ENCODE results near the gene FAXC.

FAXC gene

DNA sequence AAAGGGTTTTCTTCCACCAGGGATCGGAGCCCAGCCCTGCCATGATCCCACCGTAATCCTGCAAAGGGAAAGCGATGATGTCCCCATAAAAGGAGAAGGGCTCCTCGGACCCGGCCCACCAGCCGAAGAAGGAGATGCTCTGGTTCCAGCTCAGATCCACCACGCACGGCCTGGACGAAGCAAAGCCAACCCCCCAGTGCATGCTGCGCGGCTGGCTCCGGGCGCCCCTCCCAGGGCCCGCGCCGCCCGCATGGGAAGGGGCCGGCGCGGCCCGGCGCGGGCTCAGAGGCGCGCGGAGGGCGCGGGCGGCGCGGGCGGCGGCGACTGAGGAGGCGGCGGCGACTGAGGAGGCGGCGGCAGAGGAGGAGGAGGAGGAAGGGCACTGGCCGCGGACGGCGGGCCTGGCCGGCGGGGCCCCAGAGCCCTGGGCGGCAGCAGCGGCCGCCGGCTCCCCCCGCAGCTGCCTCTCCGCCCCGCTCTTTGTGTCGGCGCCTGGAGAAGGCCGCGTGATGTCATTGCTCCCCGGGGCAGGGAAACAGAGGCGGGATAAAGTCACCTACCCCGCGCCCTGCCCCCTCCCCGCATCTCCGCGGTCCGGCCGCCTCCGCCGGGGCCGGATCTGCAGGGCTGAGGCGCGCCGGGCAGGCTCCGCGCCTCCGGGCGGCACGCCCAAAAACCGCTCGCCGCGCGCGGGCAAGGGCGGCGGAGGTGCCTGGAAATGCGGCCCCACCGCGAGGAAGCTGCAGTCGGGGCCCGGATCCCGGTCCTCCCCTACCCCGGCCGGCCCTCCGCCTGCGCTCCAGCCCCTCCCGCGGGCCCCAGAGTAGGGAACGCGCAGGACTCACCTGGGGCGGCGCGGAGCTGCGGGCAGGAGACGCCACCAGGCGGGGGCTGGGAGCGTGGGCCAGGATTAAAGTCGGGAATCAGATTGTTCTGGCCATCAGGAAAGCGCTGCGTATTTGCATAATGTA lies at the start of gene FAXC:
TSS of gene FAXC (minus strand) at position 504 of the 971 bp plus-strand sequence. CDS start at position 202, 302 bp downstream.
- no peak for DNase-seq (ENCODE audit: low read depth)

DNA sequence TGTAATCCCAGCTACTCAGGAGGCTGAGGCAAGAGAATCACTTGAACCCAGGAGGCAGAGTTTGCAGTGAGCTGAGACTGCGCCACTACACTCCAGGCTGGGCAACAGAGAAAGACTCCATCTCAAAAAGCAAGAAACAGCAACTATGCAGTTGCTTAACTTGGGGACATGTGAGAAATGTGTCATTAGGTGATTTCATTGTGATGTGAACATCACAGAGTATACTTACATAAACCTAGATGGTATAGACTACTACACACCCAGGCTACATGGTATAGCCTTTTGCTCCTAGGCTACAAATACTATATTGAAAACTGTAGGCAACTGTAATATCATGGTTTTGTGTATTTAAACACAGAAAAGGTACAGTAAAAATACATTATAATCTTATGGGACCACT lies 47.8 kb upstream of the FAXC start:
- DNase-seq (ENCODE audit: low read depth), result no peak

DNA sequence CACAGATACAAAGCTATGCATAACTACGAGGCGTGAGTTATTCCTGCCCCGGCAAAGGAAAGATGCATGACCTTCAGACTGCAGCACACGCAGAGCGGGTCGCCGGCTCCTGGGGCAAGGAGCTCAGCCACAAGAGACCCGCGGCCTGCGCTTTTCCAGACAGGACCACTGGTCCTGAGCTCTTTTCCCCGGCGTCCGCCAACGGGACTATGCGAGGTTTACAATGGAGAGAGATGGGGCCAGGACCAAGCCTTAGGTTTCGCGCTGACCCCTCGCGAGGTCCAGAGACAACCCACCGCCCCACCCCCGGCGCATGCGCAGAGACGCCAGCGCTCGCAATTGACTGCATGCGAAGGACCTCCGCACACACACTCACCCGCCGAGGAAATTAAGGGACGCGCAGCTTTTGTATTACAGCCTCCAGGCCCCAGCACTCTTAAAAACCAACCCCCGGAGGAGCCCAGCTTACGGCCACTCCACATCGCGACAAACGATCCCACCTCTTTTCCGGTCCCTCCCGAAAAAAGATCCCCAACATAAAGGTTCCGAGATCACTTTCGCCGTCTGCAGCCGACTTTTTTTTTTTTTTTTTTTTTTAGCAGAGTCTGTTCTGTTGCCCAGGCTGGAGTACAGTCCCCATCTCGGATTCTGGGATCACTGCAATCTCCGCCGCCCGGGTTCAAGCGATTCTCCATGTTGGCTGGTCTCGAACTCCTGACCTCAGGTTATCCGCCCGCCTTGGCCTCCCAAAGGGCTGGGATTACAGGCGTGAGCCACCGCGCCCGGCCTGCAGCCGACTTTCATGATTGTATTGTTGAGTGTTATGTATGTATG lies 44.4 kb upstream of the FAXC start, which contains the start of gene COQ3:
TSS of gene COQ3 (minus strand) at position 498 of the 834 bp plus-strand sequence. CDS start at position 482, 16 bp downstream.
- peak; percentile 33 for DNase-seq (ENCODE audit: low read depth)

DNA sequence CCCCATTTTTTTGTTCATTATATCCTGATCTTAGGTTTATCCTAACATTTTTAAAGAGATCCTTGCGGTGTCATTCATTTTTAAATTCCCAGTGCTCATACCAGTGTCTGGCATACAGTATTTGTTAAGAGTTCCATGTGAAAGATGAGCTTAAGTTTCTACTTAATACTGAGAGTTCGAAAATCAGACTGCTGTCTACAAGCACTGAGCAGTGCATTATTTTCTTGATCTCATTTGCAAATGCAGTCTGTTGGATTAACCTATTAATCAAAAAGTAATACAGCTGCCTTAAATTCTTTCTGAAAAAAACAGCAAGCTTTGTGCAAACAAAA lies 43.9 kb upstream of the FAXC start:
- DNase-seq (ENCODE audit: low read depth), result no peak

DNA sequence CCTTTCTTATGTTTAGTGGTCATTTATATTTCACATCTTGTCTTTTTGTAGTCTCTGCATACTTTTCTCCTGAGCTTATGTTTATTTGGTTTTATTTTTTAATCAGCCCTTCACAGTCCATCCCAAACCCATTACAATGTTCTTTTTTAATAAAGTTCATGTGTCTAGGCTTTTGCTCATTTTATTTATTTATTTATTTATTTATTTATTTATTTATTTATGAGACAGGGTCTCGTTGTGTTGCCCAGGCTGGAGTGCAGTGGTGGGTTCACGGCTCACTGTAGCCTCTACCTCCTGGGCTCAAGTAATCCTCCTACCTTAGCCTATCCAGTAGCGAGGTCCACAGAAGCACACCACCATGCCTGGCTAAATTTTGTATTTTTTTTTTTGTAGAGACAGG lies 41.4 kb upstream of the FAXC start:
- no peak for DNase-seq (ENCODE audit: low read depth)

DNA sequence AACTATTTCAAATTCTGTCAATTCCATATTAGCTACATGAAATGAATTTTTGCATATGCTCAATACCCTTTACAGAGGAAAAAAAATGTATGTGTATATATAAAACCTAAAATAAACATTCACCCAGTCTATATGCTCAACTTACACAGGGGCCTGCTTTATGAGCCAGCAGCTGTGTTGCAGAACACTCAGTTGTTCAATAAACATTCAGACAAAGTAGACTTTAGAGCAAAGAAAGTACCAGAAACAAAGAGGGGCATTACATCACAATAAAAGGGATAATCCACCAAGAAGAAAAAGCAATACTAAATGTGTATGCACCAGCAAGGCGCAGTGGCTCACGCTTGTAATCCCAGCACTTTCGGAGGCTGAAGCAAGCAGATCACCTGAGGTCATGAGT lies 35.0 kb upstream of the FAXC start:
- no peak for DNase-seq (ENCODE audit: low read depth)

DNA sequence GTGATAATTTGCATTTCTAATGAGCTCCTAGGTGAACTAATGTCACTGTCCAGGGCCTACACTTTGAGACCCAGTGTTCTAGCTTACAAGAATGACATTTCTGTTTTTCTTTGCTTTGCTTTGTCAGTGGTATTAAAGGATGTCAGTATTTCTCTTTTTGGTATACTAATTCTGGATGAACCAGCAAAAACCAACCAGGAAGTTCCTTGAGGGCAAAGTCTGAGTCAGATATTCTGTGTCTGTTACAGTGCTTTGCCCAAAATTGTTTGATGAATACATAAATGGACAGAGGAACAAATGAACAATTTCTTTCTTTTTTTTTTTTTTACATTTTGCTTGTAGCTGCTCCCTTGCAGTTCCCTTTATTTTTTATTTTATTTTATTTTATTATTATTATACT lies 29.2 kb upstream of the FAXC start:
- no peak for DNase-seq (ENCODE audit: low read depth)

DNA sequence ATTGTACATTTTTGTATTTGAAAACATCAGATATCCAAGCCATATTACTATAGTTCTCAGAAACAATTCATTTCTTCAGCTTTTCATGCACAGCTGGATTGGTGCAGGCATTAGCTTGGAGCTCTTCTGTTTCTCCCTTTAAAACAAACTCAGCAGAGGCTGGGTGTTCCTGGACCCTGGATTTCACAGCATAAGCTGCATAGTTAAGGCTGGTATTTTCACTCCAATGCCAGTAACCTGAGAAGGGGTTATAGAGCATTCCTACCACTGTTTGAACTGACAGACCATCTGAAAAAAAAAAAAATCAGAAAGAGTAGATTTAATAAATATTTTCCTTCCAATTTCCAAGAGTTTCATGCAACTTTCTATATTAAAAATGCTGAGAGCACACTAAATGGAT lies 20.1 kb upstream of the FAXC start:
- DNase-seq (ENCODE audit: low read depth), result no peak

DNA sequence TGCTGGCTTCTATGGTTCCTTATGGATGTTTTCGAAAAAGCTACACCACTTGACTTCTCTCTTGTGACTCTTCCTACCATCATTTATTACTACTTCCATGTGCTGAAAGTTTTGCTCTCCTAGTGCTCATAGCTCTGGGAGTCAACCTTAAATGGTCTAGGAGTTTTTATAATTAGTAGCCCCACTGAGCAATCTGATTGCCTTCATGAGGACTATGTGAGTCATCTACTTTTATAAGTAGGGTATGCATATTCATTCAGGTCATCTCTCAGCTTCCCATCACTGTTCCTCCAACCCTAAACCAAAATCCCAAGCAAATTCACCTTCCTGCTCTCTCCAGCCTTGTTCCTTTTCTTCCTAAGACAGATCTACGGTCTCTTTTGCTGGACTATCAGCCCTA lies 17.4 kb upstream of the FAXC start:
- no peak for DNase-seq (ENCODE audit: low read depth)

DNA sequence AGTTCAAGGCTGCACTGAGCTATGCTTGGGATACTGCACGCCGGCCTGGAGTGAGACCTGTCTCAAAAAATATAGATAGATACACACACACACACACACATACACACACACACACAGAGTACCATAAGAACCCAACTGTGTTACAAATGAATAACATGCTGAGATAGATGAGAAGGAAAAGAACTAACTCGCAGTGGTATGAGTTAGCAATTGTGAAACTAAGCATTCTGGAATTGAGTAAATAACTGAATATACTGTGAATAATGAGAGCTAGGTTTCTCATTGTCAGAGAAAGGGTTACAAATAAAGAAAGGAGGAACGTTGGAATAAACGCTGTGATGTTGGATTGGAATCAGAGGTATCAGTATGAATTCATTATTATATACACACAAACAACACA lies 14.6 kb upstream of the FAXC start:
- no peak for DNase-seq (ENCODE audit: low read depth)

DNA sequence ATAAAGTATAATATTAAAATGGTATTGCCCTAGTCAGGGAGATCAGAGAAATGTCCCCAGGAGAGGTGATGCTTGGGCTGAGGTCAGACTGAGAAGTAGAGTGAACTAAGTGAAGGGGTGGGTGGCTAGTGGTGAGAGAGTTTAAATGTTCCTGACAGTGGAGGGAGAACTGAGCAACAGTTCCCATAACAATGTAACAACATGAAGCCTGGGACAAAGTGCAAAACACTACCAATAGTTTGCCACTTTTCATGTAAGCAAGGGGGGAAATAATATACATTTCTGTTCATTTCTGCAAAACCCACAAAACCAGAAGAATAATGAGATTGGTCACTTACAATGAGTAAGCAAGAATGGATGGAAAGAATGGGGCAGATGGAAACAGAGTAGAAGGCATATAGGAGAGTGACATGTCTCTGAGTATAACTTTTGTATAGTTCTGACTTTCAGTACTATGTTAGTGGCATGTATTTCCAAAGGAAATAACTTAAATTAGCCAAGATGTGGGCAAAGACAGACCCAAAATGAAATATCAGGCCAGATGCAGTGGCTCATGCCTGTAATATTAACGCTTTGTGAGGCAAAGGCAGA lies 13.3 kb upstream of the FAXC start:
- DNase-seq (ENCODE audit: low read depth), result no peak

DNA sequence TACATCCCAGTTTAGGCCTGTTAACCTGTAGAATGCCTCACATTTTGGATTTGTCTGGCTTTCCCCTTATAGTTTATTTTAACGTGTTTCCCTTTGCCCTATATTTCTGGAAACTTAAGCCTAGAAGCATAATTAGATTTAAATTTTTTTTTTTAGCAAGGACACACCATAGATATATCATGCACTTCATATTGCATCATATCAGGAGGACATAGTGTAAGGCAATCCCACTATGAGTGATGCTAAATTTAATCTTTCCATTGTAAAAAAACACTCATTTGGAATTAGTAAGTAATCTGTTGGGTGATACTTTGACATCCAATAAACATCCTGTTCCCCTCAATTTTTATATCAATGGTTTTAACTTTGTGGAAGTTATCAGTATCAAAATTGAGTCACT lies 10.3 kb upstream of the FAXC start:
- DNase-seq (ENCODE audit: low read depth), result no peak

DNA sequence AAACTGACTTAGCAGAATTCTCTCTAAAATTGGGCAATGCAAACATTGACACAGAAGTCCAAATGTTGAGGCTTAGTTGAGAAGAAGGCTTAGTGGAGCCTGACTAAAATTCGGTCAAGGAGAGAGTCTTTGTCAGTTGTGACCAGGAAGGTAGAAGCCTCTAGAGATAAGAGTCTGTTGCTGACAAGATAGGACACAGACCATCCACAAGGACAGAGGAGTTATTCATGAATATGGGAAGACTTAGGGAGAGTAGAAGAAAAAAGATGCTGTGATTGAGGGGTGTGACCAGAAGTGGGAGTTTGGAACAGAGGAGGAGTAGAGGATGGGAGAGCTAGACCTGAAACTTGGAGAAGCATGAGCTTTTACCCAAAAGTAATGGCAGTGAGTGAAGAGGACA lies 7.2 kb upstream of the FAXC start:
- no peak for DNase-seq (ENCODE audit: low read depth)

DNA sequence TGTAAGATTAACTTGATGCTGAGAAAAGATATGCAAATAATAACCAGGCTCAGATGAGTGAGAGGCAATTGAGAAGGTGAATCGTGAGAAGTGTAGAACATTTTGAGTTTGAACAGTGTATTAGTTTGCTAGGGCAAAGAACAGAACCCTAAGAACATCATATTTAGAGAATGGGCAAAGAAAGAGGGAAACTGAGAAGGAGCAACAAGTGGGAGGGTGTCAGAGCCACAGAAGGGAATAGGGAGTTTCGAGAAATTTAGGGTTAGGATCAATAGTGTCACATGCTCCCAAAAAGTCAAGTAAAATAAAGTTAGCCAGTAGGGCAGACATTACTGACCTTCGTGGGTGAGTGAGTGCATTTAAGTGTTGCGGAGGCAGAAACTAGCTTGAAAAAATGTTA lies 5.5 kb upstream of the FAXC start:
- DNase-seq (ENCODE audit: low read depth), result no peak

DNA sequence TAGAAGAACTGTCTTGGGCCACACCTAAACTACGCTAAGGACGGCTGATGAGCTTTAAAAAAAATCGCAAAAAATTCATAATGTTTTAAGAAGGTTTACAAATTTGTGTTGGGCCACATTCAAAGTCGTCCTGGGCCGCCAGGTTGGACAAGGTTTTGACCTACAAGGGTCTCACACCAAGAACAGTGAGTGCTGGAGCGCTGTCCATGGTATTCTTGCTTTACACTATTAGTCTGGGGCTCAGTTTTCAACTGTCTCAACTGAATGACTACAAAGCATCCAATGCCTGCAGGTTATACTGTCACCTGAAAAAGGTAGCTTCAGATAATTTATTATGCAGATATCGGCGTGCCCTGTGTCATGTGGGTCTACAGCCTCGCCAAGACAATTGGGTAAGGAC lies 3.7 kb upstream of the FAXC start:
- DNase-seq (ENCODE audit: low read depth), result no peak

DNA sequence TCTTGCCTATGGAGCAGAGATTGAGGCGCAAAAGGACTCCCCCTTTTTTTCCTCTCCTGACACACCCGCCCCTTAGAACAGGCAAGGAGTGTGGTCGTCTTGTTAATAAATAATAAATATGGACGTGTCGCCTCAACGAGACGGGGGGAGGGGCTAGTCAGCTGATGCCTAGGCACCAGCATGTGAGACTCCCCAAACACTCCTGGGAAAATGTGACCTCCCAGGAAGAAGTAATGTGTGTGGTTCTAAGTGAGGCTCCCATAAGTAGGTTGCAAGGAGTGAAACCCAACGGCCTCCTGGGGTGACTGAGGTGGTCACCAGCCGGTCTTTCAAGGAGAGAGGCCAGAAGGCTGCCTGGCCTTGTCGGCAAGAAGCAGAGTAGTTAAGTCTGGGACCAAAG lies 1.1 kb upstream of the FAXC start:
- DNase-seq (ENCODE audit: low read depth), result no peak

DNA sequence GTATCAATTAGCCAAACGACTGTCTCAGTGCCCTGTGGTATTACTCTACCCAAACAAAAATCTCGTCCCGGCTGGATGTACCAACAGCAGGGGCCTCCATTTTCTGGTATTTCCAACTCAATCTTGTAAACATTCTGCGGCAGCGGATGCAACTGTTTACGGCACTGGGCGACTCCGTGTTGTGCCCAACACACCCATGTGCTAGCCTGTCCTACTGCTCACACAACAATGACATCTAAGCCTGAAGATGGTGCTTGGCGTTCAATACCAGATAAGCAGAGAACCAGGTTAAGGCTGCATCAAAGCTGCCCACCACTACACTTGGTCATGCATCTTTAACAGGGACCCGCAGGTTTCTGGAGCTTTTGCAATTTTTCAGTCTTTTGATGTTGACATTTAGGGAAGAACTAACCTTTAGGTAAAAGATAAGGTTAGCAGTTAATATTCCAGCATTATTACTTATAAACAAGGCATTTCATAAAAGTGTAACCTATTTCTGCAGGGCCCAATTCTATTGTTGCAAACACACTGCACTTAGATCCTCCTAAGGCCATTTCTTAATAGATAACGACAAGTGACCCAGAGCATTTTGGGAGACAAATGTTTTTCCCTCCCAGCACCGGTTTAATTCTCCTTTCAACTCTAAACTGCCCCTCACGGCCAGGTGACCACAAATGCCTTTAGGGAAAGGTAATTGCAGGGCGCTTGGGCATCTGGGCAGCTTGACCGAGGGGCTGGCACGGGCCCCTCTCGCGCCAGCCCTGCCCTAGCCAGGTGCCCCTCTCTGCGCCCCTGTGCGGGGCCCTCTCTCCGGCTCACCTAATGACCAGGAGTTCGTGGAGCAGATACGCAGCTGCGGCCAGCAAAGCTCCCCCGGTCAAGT lies 945 bp downstream of the FAXC start:
- DNase-seq (ENCODE audit: low read depth), result no peak

DNA sequence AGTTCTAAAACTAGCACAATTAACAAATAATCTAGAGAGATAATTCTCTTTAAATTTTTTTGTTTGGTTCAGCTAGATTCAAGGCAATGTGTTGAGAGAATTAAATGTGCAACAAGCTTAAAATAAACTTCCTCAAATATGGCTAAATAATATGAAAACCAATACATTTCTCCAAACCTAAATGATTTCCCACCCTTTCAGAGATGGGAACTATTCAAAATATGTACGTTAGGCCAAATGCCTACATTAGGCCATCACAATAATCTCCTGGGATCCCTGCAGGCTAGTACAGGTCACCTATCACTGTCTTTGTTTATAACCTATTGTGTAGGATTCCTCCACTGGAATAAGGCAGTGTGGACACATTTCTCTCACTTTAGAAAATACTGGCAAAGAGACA lies 1.7 kb downstream of the FAXC start:
- DNase-seq (ENCODE audit: low read depth), result no peak

DNA sequence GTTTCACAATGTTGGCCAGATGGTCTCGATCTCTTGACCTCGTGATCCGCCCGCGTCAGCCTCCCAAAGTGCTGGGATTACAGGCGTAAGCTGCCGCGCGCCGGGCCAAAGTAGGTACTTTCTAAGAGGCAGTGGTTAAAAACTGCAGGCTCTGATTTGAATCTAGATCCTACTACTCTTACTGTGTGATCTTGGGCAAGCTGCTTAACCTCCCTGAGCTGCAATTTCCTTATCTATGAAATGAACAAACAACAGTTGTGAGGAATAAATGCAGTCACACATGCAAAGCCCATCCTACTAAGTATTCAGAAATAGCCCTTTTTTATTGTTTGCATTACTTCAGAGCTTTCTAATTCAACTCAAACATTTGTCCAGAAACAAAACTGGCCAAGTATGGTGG lies 2.9 kb downstream of the FAXC start:
- DNase-seq (ENCODE audit: low read depth), result no peak

DNA sequence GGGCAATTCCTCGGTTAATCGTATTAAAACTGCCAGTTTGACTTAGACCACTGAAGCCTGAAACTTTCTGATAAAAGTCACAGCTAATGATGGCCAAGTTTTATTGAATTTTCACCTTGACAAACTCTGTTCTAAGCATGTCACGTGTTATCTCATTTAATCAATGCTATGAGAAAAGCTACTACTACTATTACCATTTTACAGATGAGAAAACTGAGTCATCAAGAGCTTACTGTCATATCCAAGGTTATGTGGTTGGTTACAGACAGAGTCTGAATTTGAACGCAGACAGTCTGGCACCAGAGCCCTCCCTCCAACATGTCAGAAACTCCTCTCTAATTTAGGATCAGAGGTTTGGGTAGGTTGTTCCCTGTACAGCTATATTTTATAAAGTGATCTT lies 4.3 kb downstream of the FAXC start:
- DNase-seq (ENCODE audit: low read depth), result no peak

DNA sequence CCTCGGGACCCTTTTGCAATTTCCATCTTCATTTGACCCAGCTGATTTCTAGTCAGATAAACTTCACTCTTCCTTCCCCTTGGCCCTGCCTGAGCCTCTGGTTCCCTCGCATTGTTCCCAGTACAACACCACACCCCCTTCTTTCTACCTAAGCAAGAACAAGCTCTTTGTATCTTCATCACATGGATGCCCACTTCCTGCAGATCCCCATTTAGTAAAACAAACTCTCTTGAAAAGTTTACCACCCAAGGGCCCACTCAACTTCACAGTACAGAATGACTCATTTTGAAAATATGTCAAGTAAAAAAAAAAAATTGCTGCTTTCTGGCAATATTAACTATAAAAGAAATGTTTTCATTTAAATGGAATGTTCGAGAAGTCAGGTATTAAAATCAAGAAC lies 5.2 kb downstream of the FAXC start:
- DNase-seq (ENCODE audit: low read depth), result no peak
